GM21360 (cell line): Measurements from ENCODE around the gene GXYLT2.
"Not testable (repeated sequence)": the region's sequence is repeated elsewhere in the genome, so short reads cannot be mapped to it uniquely, and the experiment has no call there.

ENCODE experiments used
- ATAC-seq: cut with Tn5 transposase; IDR thresholded peaks from one replicate; pipeline ENCODE4 v1.9.1; 2021; ENCODE audit warnings: mild to moderate bottlenecking, moderate library complexity; ENCODE audit not compliant: unreplicated experiment

Gene GXYLT2

GRCh38 chr3:72892081-72892775 lies 4.4 kb downstream of the GXYLT2 start:
- ATAC-seq = no peak

GRCh38 chr3:72892870-72893269 lies 5.0 kb downstream of the GXYLT2 start:
- no peak for ATAC-seq

- no peak for ATAC-seq
Measured at GRCh38 chr3:72894976-72895552, 7.2 kb downstream of the GXYLT2 start.

- no peak for ATAC-seq
Measured at GRCh38 chr3:72896996-72897757, 9.3 kb downstream of the GXYLT2 start.

- ATAC-seq = no peak
Measured at GRCh38 chr3:72897758-72898007, 9.8 kb downstream of the GXYLT2 start.

GRCh38 chr3:72899349-72899765 lies 11.5 kb downstream of the GXYLT2 start:
- no peak for ATAC-seq

- ATAC-seq = no peak
Measured at GRCh38 chr3:72900048-72900447, 12.2 kb downstream of the GXYLT2 start.

GRCh38 chr3:72901840-72902239 lies 14.0 kb downstream of the GXYLT2 start:
- ATAC-seq = no peak

- ATAC-seq = no peak
Measured at GRCh38 chr3:72903004-72903403, 15.2 kb downstream of the GXYLT2 start.

GRCh38 chr3:72904163-72904562 lies 16.3 kb downstream of the GXYLT2 start:
- no peak for ATAC-seq

GRCh38 chr3:72906154-72906553 lies 18.3 kb downstream of the GXYLT2 start:
- no peak for ATAC-seq

- no peak for ATAC-seq
Measured at GRCh38 chr3:72907131-72907711, 19.4 kb downstream of the GXYLT2 start.

- ATAC-seq = no peak
Measured at GRCh38 chr3:72907731-72908620, 20.1 kb downstream of the GXYLT2 start.

- no peak for ATAC-seq
Measured at GRCh38 chr3:72909591-72909990, 21.7 kb downstream of the GXYLT2 start.

- ATAC-seq = no peak
Measured at GRCh38 chr3:72912532-72912931, 24.7 kb downstream of the GXYLT2 start.

- no peak for ATAC-seq
Measured at GRCh38 chr3:72914383-72914782, 26.5 kb downstream of the GXYLT2 start.

GRCh38 chr3:72916250-72916649 lies 28.4 kb downstream of the GXYLT2 start:
- no peak for ATAC-seq

- no peak for ATAC-seq
Measured at GRCh38 chr3:72919520-72919919, 31.7 kb downstream of the GXYLT2 start.

- no peak for ATAC-seq
Measured at GRCh38 chr3:72924055-72924454, 36.2 kb downstream of the GXYLT2 start.

GRCh38 chr3:72928781-72929735 lies 41.2 kb downstream of the GXYLT2 start:
- not testable (repeated sequence) for ATAC-seq
